ENCODE data around the gene LIPE.

DNA sequence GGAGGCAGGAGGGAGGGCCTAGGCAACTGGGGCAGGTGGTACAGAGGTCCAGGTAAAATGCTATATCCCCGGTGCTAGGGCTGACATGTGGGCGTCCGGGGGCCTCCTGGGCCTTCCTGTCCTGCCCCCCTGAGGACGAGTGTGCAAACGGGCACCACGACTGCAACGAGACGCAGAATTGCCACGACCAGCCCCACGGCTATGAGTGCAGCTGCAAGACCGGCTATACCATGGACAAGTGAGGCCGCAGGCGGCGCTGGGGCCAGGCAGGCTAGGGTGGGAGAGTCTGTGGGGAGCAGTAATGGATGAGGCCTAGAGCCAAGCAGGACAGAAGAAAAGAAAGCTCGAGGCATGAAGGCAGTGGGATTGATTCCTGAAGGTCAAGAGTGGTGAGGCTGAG is 58.4 kb downstream of the LIPE start:
- TF ChIP-seq, protein P1, sequence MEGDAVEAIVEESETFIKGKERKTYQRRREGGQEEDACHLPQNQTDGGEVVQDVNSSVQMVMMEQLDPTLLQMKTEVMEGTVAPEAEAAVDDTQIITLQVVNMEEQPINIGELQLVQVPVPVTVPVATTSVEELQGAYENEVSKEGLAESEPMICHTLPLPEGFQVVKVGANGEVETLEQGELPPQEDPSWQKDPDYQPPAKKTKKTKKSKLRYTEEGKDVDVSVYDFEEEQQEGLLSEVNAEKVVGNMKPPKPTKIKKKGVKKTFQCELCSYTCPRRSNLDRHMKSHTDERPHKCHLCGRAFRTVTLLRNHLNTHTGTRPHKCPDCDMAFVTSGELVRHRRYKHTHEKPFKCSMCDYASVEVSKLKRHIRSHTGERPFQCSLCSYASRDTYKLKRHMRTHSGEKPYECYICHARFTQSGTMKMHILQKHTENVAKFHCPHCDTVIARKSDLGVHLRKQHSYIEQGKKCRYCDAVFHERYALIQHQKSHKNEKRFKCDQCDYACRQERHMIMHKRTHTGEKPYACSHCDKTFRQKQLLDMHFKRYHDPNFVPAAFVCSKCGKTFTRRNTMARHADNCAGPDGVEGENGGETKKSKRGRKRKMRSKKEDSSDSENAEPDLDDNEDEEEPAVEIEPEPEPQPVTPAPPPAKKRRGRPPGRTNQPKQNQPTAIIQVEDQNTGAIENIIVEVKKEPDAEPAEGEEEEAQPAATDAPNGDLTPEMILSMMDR (conservative IDR thresholded peaks at IDR 0.05 in 1 of 2, IDR thresholded peaks at IDR 0.05 in 1 of 2; ENCODE audit: extremely low read depth in 1 of 2, insufficient read depth in 1 of 2, low read depth in 1 of 2, low read length in 2 of 2): no peak
- TF ChIP-seq EZH2 (IDR thresholded peaks at IDR 0.05; ENCODE audit: borderline replicate concordance, low read length): no peak

All from mammary epithelial cell (primary cell).